ENCODE results near the gene KRT40.

GRCh38 chr17:40980117-40980516 lies 4.0 kb downstream of the KRT40 start:
- TF ChIP-seq CTCF (IDR thresholded peaks at IDR 0.05) (no peak), POLR2A (IDR thresholded peaks at IDR 0.05) (no peak)
